Measurements from ENCODE around the gene WFS1.
A peak's percentile ranks its signal among the peaks of the same experiment; 100 is the strongest.

WFS1 gene

GRCh38 chr4:6264225-6264540, 5.5 kb upstream of the WFS1 start:
- Histone ChIP-seq H3K9me3 (ENCODE audit: insufficient read depth, low read depth, low read length) (no peaks in the 10 kb centered on the region), H3K27me3 (ENCODE audit: insufficient read depth, low read length) (peaks cover 9% of the 10 kb centered on the region; the same call in 1 of the 2 replicates), H3K9ac (ENCODE audit: low read depth, low read length) (no peak overlapping the region), H3K4me1 (ENCODE audit: insufficient read depth, low read length) (peaks cover 7% of the 10 kb centered on the region; the same call in 1 of the 2 replicates), H3K4me3 (ENCODE audit: low read length) (no peak overlapping the region), H3K27ac (ENCODE audit: low read depth, low read length) (no peak overlapping the region), H3K36me3 (ENCODE audit: insufficient read depth, low read length) (no peaks in the 10 kb centered on the region)
- WGBS: 85% methylated on average over 3 of the region's 3 CpGs

GRCh38 chr4:6265546-6265945, 4.1 kb upstream of the WFS1 start:
- Histone ChIP-seq H3K36me3 (ENCODE audit: insufficient read depth, low read length) (no peaks in the 10 kb centered on the region), H3K27me3 (ENCODE audit: insufficient read depth, low read length) (peaks cover 12% of the 10 kb centered on the region; the same call in 1 of the 2 replicates), H3K9me3 (ENCODE audit: insufficient read depth, low read depth, low read length) (no peaks in the 10 kb centered on the region), H3K9ac (ENCODE audit: low read depth, low read length) (no peak overlapping the region), H3K27ac (ENCODE audit: low read depth, low read length) (no peak overlapping the region), H3K4me1 (ENCODE audit: insufficient read depth, low read length) (peaks cover 7% of the 10 kb centered on the region; the same call in 1 of the 2 replicates), H3K4me3 (ENCODE audit: low read length) (no peak overlapping the region)
- WGBS: 96% methylated on average over 3 of the region's 3 CpGs

GRCh38 chr4:6267573-6267972, 2.1 kb upstream of the WFS1 start:
- peaks cover 12% of the 10 kb centered on the region; the same call in 1 of the 2 replicates for H3K27me3 ChIP-seq (ENCODE audit: insufficient read depth, low read length)
- H3K27ac ChIP-seq (ENCODE audit: low read depth, low read length): no peak overlapping the region
- no peaks in the 10 kb centered on the region for H3K9me3 ChIP-seq (ENCODE audit: insufficient read depth, low read depth, low read length)
- no peak overlapping the region for H3K4me3 ChIP-seq (ENCODE audit: low read length)
- H3K36me3 ChIP-seq (ENCODE audit: insufficient read depth, low read length): no peaks in the 10 kb centered on the region
- H3K4me1 ChIP-seq (ENCODE audit: insufficient read depth, low read length): peaks cover 7% of the 10 kb centered on the region; the same call in 1 of the 2 replicates
- no peak overlapping the region for H3K9ac ChIP-seq (ENCODE audit: low read depth, low read length)
- WGBS: 88% methylated on average over 3 of the region's 3 CpGs

GRCh38 chr4:6268650-6269615, 717 bp upstream of the WFS1 start:
- WGBS: 30% methylated on average over 32 of the region's 32 CpGs
- H3K9ac ChIP-seq (ENCODE audit: low read depth, low read length): 0 out of 2 replicates have a peak overlapping the region, but pooled peaks have one; percentile 7

GRCh38 chr4:6270636-6271121, 1.0 kb downstream of the WFS1 start:
- WGBS: 46% methylated on average over 8 of the region's 8 CpGs
- Histone ChIP-seq H3K9me3 (ENCODE audit: insufficient read depth, low read depth, low read length) (no peaks in the 10 kb centered on the region), H3K36me3 (ENCODE audit: insufficient read depth, low read length) (no peaks in the 10 kb centered on the region), H3K9ac (ENCODE audit: low read depth, low read length) (no peak overlapping the region), H3K4me3 (ENCODE audit: low read length) (peak overlapping the region; percentile 94), H3K27ac (ENCODE audit: low read depth, low read length) (no peak overlapping the region), H3K27me3 (ENCODE audit: insufficient read depth, low read length) (peaks cover 12% of the 10 kb centered on the region; the same call in 1 of the 2 replicates), H3K4me1 (ENCODE audit: insufficient read depth, low read length) (peaks cover 14% of the 10 kb centered on the region)

More at GRCh38 chr4:6268650-6269615, 717 bp upstream of the WFS1 start:
- H3K4me1 ChIP-seq (ENCODE audit: insufficient read depth, low read length): peaks cover 14% of the 10 kb centered on the region
- no peak overlapping the region for H3K27ac ChIP-seq (ENCODE audit: low read depth, low read length)
- H3K36me3 ChIP-seq (ENCODE audit: insufficient read depth, low read length): no peaks in the 10 kb centered on the region
- H3K27me3 ChIP-seq (ENCODE audit: insufficient read depth, low read length): peaks cover 12% of the 10 kb centered on the region; the same call in 1 of the 2 replicates
- H3K4me3 ChIP-seq (ENCODE audit: low read length): peak overlapping the region; percentile 48
- no peaks in the 10 kb centered on the region for H3K9me3 ChIP-seq (ENCODE audit: insufficient read depth, low read depth, low read length)

GRCh38 chr4:6271206-6271605, 1.6 kb downstream of the WFS1 start:
- Histone ChIP-seq H3K4me1 (ENCODE audit: insufficient read depth, low read length) (peaks cover 14% of the 10 kb centered on the region), H3K27ac (ENCODE audit: low read depth, low read length) (no peak overlapping the region), H3K36me3 (ENCODE audit: insufficient read depth, low read length) (no peaks in the 10 kb centered on the region), H3K4me3 (ENCODE audit: low read length) (no peak overlapping the region), H3K27me3 (ENCODE audit: insufficient read depth, low read length) (peaks cover 12% of the 10 kb centered on the region; the same call in 1 of the 2 replicates), H3K9ac (ENCODE audit: low read depth, low read length) (no peak overlapping the region), H3K9me3 (ENCODE audit: insufficient read depth, low read depth, low read length) (no peaks in the 10 kb centered on the region)
- WGBS: 89% methylated on average over 9 of the region's 9 CpGs

GRCh38 chr4:6271701-6272465, 2.2 kb downstream of the WFS1 start:
- Histone ChIP-seq H3K9me3 (ENCODE audit: insufficient read depth, low read depth, low read length) (no peaks in the 10 kb centered on the region), H3K9ac (ENCODE audit: low read depth, low read length) (no peak overlapping the region), H3K27ac (ENCODE audit: low read depth, low read length) (no peak overlapping the region), H3K36me3 (ENCODE audit: insufficient read depth, low read length) (no peaks in the 10 kb centered on the region), H3K27me3 (ENCODE audit: insufficient read depth, low read length) (peaks cover 12% of the 10 kb centered on the region; the same call in 1 of the 2 replicates), H3K4me1 (ENCODE audit: insufficient read depth, low read length) (peaks cover 14% of the 10 kb centered on the region), H3K4me3 (ENCODE audit: low read length) (no peak overlapping the region)
- WGBS: 81% methylated on average over 15 of the region's 15 CpGs

GRCh38 chr4:6272863-6273660, 3.4 kb downstream of the WFS1 start:
- Histone ChIP-seq H3K36me3 (ENCODE audit: insufficient read depth, low read length) (peaks cover 3% of the 10 kb centered on the region; the same call in 1 of the 2 replicates), H3K4me3 (ENCODE audit: low read length) (no peak overlapping the region), H3K27ac (ENCODE audit: low read depth, low read length) (no peak overlapping the region), H3K4me1 (ENCODE audit: insufficient read depth, low read length) (peaks cover 12% of the 10 kb centered on the region), H3K9me3 (ENCODE audit: insufficient read depth, low read depth, low read length) (no peaks in the 10 kb centered on the region), H3K9ac (ENCODE audit: low read depth, low read length) (0 out of 2 replicates have a peak overlapping the region, but pooled peaks have one; percentile 0), H3K27me3 (ENCODE audit: insufficient read depth, low read length) (peaks cover 7% of the 10 kb centered on the region; the same call in 1 of the 2 replicates)
- 85% methylated on average over 15 of the region's 15 CpGs for WGBS

- peaks cover 12% of the 10 kb centered on the region for H3K4me1 ChIP-seq (ENCODE audit: insufficient read depth, low read length)
- 86% methylated on average over 1 of the region's 1 CpG for WGBS
- no peaks in the 10 kb centered on the region for H3K9me3 ChIP-seq (ENCODE audit: insufficient read depth, low read depth, low read length)
- H3K27ac ChIP-seq (ENCODE audit: low read depth, low read length): no peak overlapping the region
- H3K4me3 ChIP-seq (ENCODE audit: low read length): no peak overlapping the region
- peaks cover 7% of the 10 kb centered on the region; the same call in 1 of the 2 replicates for H3K36me3 ChIP-seq (ENCODE audit: insufficient read depth, low read length)
- H3K9ac ChIP-seq (ENCODE audit: low read depth, low read length): 0 out of 2 replicates have a peak overlapping the region, but pooled peaks have one; percentile 0
- 0 out of 2 replicates have a peak, but pooled peaks cover 3% of the 10 kb centered on the region for H3K27me3 ChIP-seq (ENCODE audit: insufficient read depth, low read length)
Observed at GRCh38 chr4:6273661-6273990, 4.0 kb downstream of the WFS1 start.

- Histone ChIP-seq H3K9me3 (ENCODE audit: insufficient read depth, low read depth, low read length) (no peaks in the 10 kb centered on the region), H3K4me1 (ENCODE audit: insufficient read depth, low read length) (peaks cover 12% of the 10 kb centered on the region), H3K4me3 (ENCODE audit: low read length) (no peak overlapping the region), H3K27me3 (ENCODE audit: insufficient read depth, low read length) (0 out of 2 replicates have a peak, but pooled peaks cover 2% of the 10 kb centered on the region), H3K27ac (ENCODE audit: low read depth, low read length) (no peak overlapping the region), H3K9ac (ENCODE audit: low read depth, low read length) (no peak overlapping the region), H3K36me3 (ENCODE audit: insufficient read depth, low read length) (peaks cover 7% of the 10 kb centered on the region; the same call in 1 of the 2 replicates)
- 94% methylated on average over 10 of the region's 10 CpGs for WGBS
Observed at GRCh38 chr4:6275351-6275750, 5.7 kb downstream of the WFS1 start.
